Hepatocyte (in vitro differentiated cells): Measurements from ENCODE around the gene MBTPS1. TPM values are rescaled to one million over a fixed set of nuclear protein-coding genes. Genes with fewer than 3 reads are reported as not detected.

Experiments
- DNase-seq: peaks from one replicate; pipeline ENCODE4 v3.0.0-alpha.2; 2016; ENCODE audit warnings: low spot score
- H2AFZ ChIP-seq: fragments of 200-600 bp; sonication (generic); 2 replicates; pipeline ENCODE4 v1.6.0; 2016; ENCODE audit warnings: antibody characterized with exemption, mild to moderate bottlenecking
- H3K27ac ChIP-seq: fragments of 200-600 bp; sonication (generic); 2 replicates; pipeline ENCODE4 v1.5.1; 2016; ENCODE audit warnings: mild to moderate bottlenecking
- H3K27me3 ChIP-seq: fragments of 200-600 bp; sonication (generic); 2 replicates; pipeline ENCODE4 v1.6.1; 2016
- H3K36me3 ChIP-seq: fragments of 200-600 bp; sonication (generic); replicated peaks from 2 replicates; pipeline ENCODE4 v1.5.1; 2016; ENCODE audit warnings: low read depth; ENCODE audit not compliant: insufficient read depth
- H3K4me1 ChIP-seq: fragments of 200-600 bp; sonication (generic); 2 replicates; pipeline ENCODE4 v1.5.1; 2016; ENCODE audit warnings: mild to moderate bottlenecking, moderate library complexity; ENCODE audit not compliant: insufficient read depth
- H3K4me2 ChIP-seq: fragments of 200-600 bp; sonication (generic); 2 replicates; pipeline ENCODE4 v1.6.0; 2016
- H3K4me3 ChIP-seq: fragments of 200-600 bp; sonication (generic); 2 replicates; pipeline ENCODE4 v1.5.1; 2016; ENCODE audit warnings: mild to moderate bottlenecking
- H3K79me2 ChIP-seq: fragments of 200-600 bp; sonication (generic); 2 replicates; pipeline ENCODE4 v1.6.0; 2017; ENCODE audit warnings: mild to moderate bottlenecking
- H3K9me2 ChIP-seq: fragments of 200-600 bp; sonication (generic); replicated peaks from 2 replicates; pipeline ENCODE4 v1.6.0; 2017; ENCODE audit warnings: mild to moderate bottlenecking; ENCODE audit not compliant: insufficient read depth
- H3K9me3 ChIP-seq: fragments of 200-600 bp; sonication (generic); 2 replicates; pipeline ENCODE4 v1.5.1; 2016; ENCODE audit warnings: low read depth, mild to moderate bottlenecking
- H4K20me1 ChIP-seq: fragments of 200-600 bp; sonication (generic); 2 replicates; pipeline ENCODE4 v1.6.0; 2016; ENCODE audit warnings: mild to moderate bottlenecking; ENCODE audit not compliant: insufficient read depth, poor library complexity, severe bottlenecking
- EZH2 ChIP-seq: fragments of 200-600 bp; sonication (generic); IDR thresholded peaks from 2 replicates; pipeline ENCODE4 v1.6.1; 2016; ENCODE audit warnings: antibody characterized with exemption, mild to moderate bottlenecking, borderline replicate concordance
- EZH2phosphoT487 ChIP-seq: fragments of 200-600 bp; sonication (generic); IDR thresholded peaks from one replicate; pipeline ENCODE4 v1.6.1; 2018; ENCODE audit warnings: antibody characterized with exemption, mild to moderate bottlenecking, low read depth, moderate library complexity; ENCODE audit not compliant: unreplicated experiment, severe bottlenecking
- WGBS: methylation state at CpG from one replicate; pipeline ENCODE4 v1.1.6; 2016; ENCODE audit warnings: low lambda C conversion rate; ENCODE audit errors: missing lambda C conversion rate; 5-methylcytosine and 5-hydroxymethylcytosine counted together
- polyA plus RNA-seq: library from polyadenylated mRNA; unstranded; fragments of >200 nt; fragmentation: Nextera tagmentation; extraction: Ambion mirVana; gene quantifications from 2 replicates; pipeline ENCODE4 v1.2.1, GENCODE V29; 2016
- total RNA-seq: library from RNA; depleted of rRNA; stranded (reverse); fragments of >200 nt; gene quantifications from 2 replicates; pipeline ENCODE4 v1.2.3, GENCODE V29; 2014
- TF ChIP-seq, protein P1 (sequence below): fragments of 200-600 bp; sonication (generic); IDR thresholded peaks from 2 replicates; pipeline ENCODE4 v1.5.1; 2016; ENCODE audit warnings: antibody characterized with exemption, mild to moderate bottlenecking; ENCODE audit not compliant: poor library complexity

The MBTPS1 gene
- total and polyA plus RNA-seq, 2 experiments from 2014 or later = 65.9 to 76.8 TPM

DNA sequence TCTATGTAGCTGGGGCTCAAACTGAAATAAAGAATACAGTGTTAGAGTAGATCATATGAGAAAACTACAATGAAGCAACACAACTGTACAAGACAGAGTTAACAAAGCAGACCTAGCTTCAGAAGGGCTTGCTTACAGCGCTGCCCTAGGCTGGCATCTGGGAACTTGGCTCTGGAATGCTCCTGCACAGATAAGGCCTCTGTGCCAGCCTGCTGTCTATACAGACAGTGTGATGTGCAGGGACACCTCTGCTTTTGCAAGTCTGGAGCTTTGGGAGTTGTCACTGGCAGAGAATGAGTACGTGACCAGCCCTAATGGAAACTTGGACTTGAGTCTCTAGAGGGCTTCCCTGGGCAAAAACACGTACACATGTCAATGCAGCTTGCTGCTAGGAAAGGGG is 42.0 kb downstream of the MBTPS1 start:
- Histone ChIP-seq H3K9me3 (no peaks in the 10 kb centered on the region), H3K27ac (no peak overlapping the region), H4K20me1 (no peaks in the 10 kb centered on the region), H3K79me2 (peaks cover 19% of the 10 kb centered on the region), H3K9me2 (no peaks in the 10 kb centered on the region), H3K27me3 (no peaks in the 10 kb centered on the region), H3K4me3 (no peak overlapping the region), H3K4me2 (no peak overlapping the region), H2AFZ (no peak overlapping the region), H3K36me3 (peaks cover 5% of the 10 kb centered on the region), H3K4me1 (no peaks in the 10 kb centered on the region)
- no peak for TF ChIP-seq EZH2
- TF ChIP-seq EZH2phosphoT487 = no peak
- TF ChIP-seq, protein P1, sequence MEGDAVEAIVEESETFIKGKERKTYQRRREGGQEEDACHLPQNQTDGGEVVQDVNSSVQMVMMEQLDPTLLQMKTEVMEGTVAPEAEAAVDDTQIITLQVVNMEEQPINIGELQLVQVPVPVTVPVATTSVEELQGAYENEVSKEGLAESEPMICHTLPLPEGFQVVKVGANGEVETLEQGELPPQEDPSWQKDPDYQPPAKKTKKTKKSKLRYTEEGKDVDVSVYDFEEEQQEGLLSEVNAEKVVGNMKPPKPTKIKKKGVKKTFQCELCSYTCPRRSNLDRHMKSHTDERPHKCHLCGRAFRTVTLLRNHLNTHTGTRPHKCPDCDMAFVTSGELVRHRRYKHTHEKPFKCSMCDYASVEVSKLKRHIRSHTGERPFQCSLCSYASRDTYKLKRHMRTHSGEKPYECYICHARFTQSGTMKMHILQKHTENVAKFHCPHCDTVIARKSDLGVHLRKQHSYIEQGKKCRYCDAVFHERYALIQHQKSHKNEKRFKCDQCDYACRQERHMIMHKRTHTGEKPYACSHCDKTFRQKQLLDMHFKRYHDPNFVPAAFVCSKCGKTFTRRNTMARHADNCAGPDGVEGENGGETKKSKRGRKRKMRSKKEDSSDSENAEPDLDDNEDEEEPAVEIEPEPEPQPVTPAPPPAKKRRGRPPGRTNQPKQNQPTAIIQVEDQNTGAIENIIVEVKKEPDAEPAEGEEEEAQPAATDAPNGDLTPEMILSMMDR = no peak
- 98% methylated on average over 3 of the region's 3 CpGs for WGBS
- no peak for DNase-seq

DNA sequence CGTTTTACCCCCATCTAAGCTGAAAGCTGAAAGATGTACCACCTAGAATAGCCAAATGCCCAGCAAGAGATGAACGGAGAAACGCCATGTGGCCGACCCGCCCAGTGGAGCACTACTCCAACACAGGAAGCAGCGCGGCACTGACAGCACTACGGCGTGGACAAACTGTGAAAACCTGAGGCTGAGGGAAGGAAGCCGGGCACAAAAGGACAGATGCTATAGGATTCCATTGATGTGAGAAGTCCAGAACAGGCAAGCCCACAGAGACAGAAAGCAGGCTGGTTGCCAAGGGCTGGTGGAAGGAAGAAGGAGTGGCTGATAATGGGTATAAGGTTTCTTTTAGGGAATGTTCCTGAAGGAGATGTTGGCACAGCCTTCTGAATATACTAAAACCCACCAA is 44.7 kb downstream of the MBTPS1 start:
- no peaks in the 10 kb centered on the region for H3K9me2 ChIP-seq
- H4K20me1 ChIP-seq = no peaks in the 10 kb centered on the region
- TF ChIP-seq, protein P1 = no peak
- no peak for TF ChIP-seq EZH2phosphoT487
- no peak for TF ChIP-seq EZH2
- H3K27me3 ChIP-seq = no peaks in the 10 kb centered on the region
- H3K9me3 ChIP-seq = no peaks in the 10 kb centered on the region
- no peaks in the 10 kb centered on the region for H3K36me3 ChIP-seq
- peaks cover 7% of the 10 kb centered on the region for H3K79me2 ChIP-seq
- WGBS = 98% methylated on average over 10 of the region's 10 CpGs
- no peak overlapping the region for H3K4me3 ChIP-seq
- no peaks in the 10 kb centered on the region for H3K4me1 ChIP-seq
- H2AFZ ChIP-seq = no peak overlapping the region
- DNase-seq = no peak
- no peak overlapping the region for H3K27ac ChIP-seq
- no peak overlapping the region for H3K4me2 ChIP-seq

- Histone ChIP-seq H3K9me2 (no peaks in the 10 kb centered on the region), H3K9me3 (no peaks in the 10 kb centered on the region), H3K4me3 (no peak overlapping the region), H4K20me1 (no peaks in the 10 kb centered on the region), H3K27ac (no peak overlapping the region), H3K27me3 (no peaks in the 10 kb centered on the region), H3K4me2 (no peak overlapping the region), H3K79me2 (no peaks in the 10 kb centered on the region), H3K36me3 (no peaks in the 10 kb centered on the region), H2AFZ (no peak overlapping the region), H3K4me1 (no peaks in the 10 kb centered on the region)
- DNase-seq = no peak
- TF ChIP-seq EZH2 (no peak), EZH2phosphoT487 (no peak)
- TF ChIP-seq, protein P1 = no peak
- 90% methylated on average over 8 of the region's 8 CpGs for WGBS
Measured at GRCh38 chr16:84071121-84071520, 45.6 kb downstream of the MBTPS1 start.

- no peak for TF ChIP-seq EZH2phosphoT487
- no peak for TF ChIP-seq EZH2
- TF ChIP-seq, protein P1 = no peak
- Histone ChIP-seq H3K4me2 (no peak overlapping the region), H3K36me3 (no peaks in the 10 kb centered on the region), H3K79me2 (no peaks in the 10 kb centered on the region), H3K4me3 (no peak overlapping the region), H3K27ac (no peak overlapping the region), H4K20me1 (no peaks in the 10 kb centered on the region), H3K4me1 (no peaks in the 10 kb centered on the region), H2AFZ (no peak overlapping the region), H3K27me3 (no peaks in the 10 kb centered on the region), H3K9me2 (no peaks in the 10 kb centered on the region), H3K9me3 (no peaks in the 10 kb centered on the region)
- WGBS = 98% methylated on average over 6 of the region's 6 CpGs
- no peak for DNase-seq
Measured at GRCh38 chr16:84069540-84069939, 47.2 kb downstream of the MBTPS1 start.
